GM23338 (cell line): ENCODE measurements around the gene CERK. TPM values are rescaled to one million over a fixed set of nuclear protein-coding genes. Genes with fewer than 3 reads are reported as not detected.

Experiments used
- ATAC-seq: fragments of 200-7000 bp; cut with Tn5 transposase; 3 replicates; pipeline ENCODE4 v1.9.1; 2020
- DNase-seq: peaks from one replicate; pipeline ENCODE4 v3.0.0-alpha.2; 2015; ENCODE audit warnings: low spot score
- H2AFZ ChIP-seq: fragments of 200-600 bp; sonication (generic); 2 replicates; pipeline ENCODE4 v1.8.0; 2016; ENCODE audit warnings: antibody characterized with exemption, mild to moderate bottlenecking, moderate library complexity
- H3F3A ChIP-seq: fragments of 200-600 bp; sonication (generic); replicated peaks from 2 replicates; pipeline ENCODE4 v1.8.0; 2017; ENCODE audit warnings: antibody characterized with exemption, mixed run types, low read depth
- H3K27ac ChIP-seq: fragments of 200-600 bp; sonication (generic); 2 replicates; pipeline ENCODE4 v1.6.1; 2016; ENCODE audit warnings: low read depth
- H3K27me3 ChIP-seq: fragments of 200-600 bp; sonication (generic); 2 replicates; pipeline ENCODE4 v1.8.0; 2016; ENCODE audit warnings: mild to moderate bottlenecking, mixed run types, moderate library complexity; ENCODE audit not compliant: insufficient read depth
- H3K36me3 ChIP-seq: fragments of 200-600 bp; sonication (generic); 2 replicates; pipeline ENCODE4 v1.8.0; 2016; ENCODE audit warnings: mild to moderate bottlenecking; ENCODE audit not compliant: insufficient read depth
- H3K4me1 ChIP-seq: fragments of 200-600 bp; sonication (generic); 2 replicates; pipeline ENCODE4 v1.8.0; 2016; ENCODE audit warnings: mild to moderate bottlenecking, moderate library complexity; ENCODE audit not compliant: insufficient read depth
- H3K4me2 ChIP-seq: fragments of 200-600 bp; sonication (generic); 2 replicates; pipeline ENCODE4 v1.7.1; 2017; ENCODE audit warnings: mixed run types
- H3K4me3 ChIP-seq: fragments of 200-600 bp; sonication (generic); 2 replicates; pipeline ENCODE4 v1.6.1; 2016; ENCODE audit warnings: mixed run types
- H3K79me2 ChIP-seq: fragments of 200-600 bp; sonication (generic); replicated peaks from 2 replicates; pipeline ENCODE4 v1.8.0; 2017; ENCODE audit warnings: mild to moderate bottlenecking; ENCODE audit not compliant: insufficient read depth
- H3K9me2 ChIP-seq: fragments of 200-600 bp; sonication (generic); 2 replicates; pipeline ENCODE4 v1.8.0; 2017; ENCODE audit not compliant: insufficient read depth
- H4K20me1 ChIP-seq: fragments of 200-600 bp; sonication (generic); replicated peaks from 2 replicates; pipeline ENCODE4 v1.8.0; 2017; ENCODE audit warnings: mild to moderate bottlenecking; ENCODE audit not compliant: insufficient read depth
- H3K27ac Mint-ChIP-seq: 2 replicates; pipeline ENCODE4 v1.8.0; 2020; ENCODE audit warnings: inconsistent platforms, mild to moderate bottlenecking, moderate library complexity, mixed read lengths
- H3K27me3 Mint-ChIP-seq: 3 replicates; pipeline ENCODE4 v1.8.0; 2022; ENCODE audit warnings: low read depth, mild to moderate bottlenecking, moderate library complexity, mixed read lengths, inconsistent platforms; ENCODE audit not compliant: insufficient read depth, poor library complexity
- H3K36me3 Mint-ChIP-seq: 3 replicates; pipeline ENCODE4 v1.8.0; 2021; ENCODE audit warnings: low read depth, mild to moderate bottlenecking, inconsistent platforms, moderate library complexity, mixed read lengths
- H3K4me1 Mint-ChIP-seq: 3 replicates; pipeline ENCODE4 v1.8.0; 2020; ENCODE audit warnings: mild to moderate bottlenecking, inconsistent platforms, mixed read lengths
- H3K4me3 Mint-ChIP-seq: 3 replicates; pipeline ENCODE4 v1.8.0; 2021; ENCODE audit warnings: moderate library complexity, mild to moderate bottlenecking, inconsistent platforms, mixed read lengths
- H3K9me3 Mint-ChIP-seq: 3 replicates; pipeline ENCODE4 v1.8.0; 2020; ENCODE audit warnings: moderate library complexity, mild to moderate bottlenecking, inconsistent platforms, mixed read lengths
- CREB1 ChIP-seq: fragments of 250-450 bp; sonication (Bioruptor Pico); IDR thresholded peaks from 2 replicates; pipeline ENCODE4 v1.5.0; 2020; ENCODE audit warnings: low read depth, mild to moderate bottlenecking, moderate library complexity
- EZH2 ChIP-seq: fragments of 200-600 bp; sonication (generic); IDR thresholded peaks from one replicate; pipeline ENCODE4 v1.8.0; 2017; ENCODE audit warnings: antibody characterized with exemption, mild to moderate bottlenecking, low read depth; ENCODE audit not compliant: unreplicated experiment
- EZH2phosphoT487 ChIP-seq: fragments of 200-600 bp; sonication (generic); IDR thresholded peaks from one replicate; pipeline ENCODE4 v1.8.1; 2018; ENCODE audit warnings: antibody characterized with exemption; ENCODE audit not compliant: unreplicated experiment
- JUNB ChIP-seq: IDR thresholded peaks from one replicate; pipeline ENCODE4 v1.6.1; 2016; ENCODE audit warnings: antibody characterized with exemption; ENCODE audit not compliant: unreplicated experiment
- NANOG ChIP-seq: IDR thresholded peaks from 2 replicates; pipeline ENCODE4 v1.6.1; 2016; ENCODE audit warnings: antibody characterized with exemption, borderline replicate concordance
- POLR2AphosphoS5 ChIP-seq: IDR thresholded peaks from 2 replicates; pipeline ENCODE4 v1.6.1; 2016; ENCODE audit warnings: antibody characterized with exemption, low read depth
- STAT1 ChIP-seq: IDR thresholded peaks from one replicate; pipeline ENCODE4 v1.6.1; 2016; ENCODE audit warnings: antibody characterized with exemption; ENCODE audit not compliant: unreplicated experiment
- ZNF114 ChIP-seq: fragments of 250-450 bp; sonication (Bioruptor Pico); IDR thresholded peaks from 2 replicates; pipeline ENCODE4 v1.5.0; 2020; ENCODE audit warnings: mild to moderate bottlenecking, moderate library complexity
- ZNF331 ChIP-seq: fragments of 250-450 bp; sonication (Bioruptor Pico); IDR thresholded peaks from 2 replicates; pipeline ENCODE4 v1.5.0; 2020; ENCODE audit warnings: low read depth, mild to moderate bottlenecking, moderate library complexity
- polyA plus RNA-seq: library from polyadenylated mRNA; unstranded; fragments of >200 nt; fragmentation: Nextera tagmentation; extraction: Ambion mirVana; gene quantifications from 2 replicates; pipeline ENCODE4 v1.2.1, GENCODE V29; 2016
- total RNA-seq: library from RNA; depleted of rRNA; stranded (reverse); fragments of >200 nt; shearing (Covaris generic); gene quantifications from 2 replicates; pipeline ENCODE4 v1.2.3, GENCODE V29; 2014
- TF ChIP-seq, protein P1 (sequence below), 2 experiments: fragments of 200-600 bp in 1 of 2; sonication (generic) in 1 of 2; conservative IDR thresholded peaks; 2 replicates each; pipeline versions ENCODE4 v1.5.1 to v1.6.1; 2016 to 2017; ENCODE audit warnings: antibody characterized with exemption in 2 of 2, low read depth in 2 of 2, mild to moderate bottlenecking in 2 of 2, moderate library complexity in 1 of 2
- TF ChIP-seq, protein P2 (sequence below): IDR thresholded peaks from one replicate; pipeline ENCODE4 v1.6.1; 2018; ENCODE audit warnings: antibody characterized with exemption; ENCODE audit not compliant: unreplicated experiment
- TF ChIP-seq, protein P3 (sequence below): fragments of 250-450 bp; sonication (Bioruptor Pico); IDR thresholded peaks from 2 replicates; pipeline ENCODE4 v1.5.0; 2020; ENCODE audit warnings: mild to moderate bottlenecking, moderate library complexity
- TF ChIP-seq, protein P4 (sequence below): IDR thresholded peaks from 2 replicates; pipeline ENCODE4 v1.6.1; 2016; ENCODE audit warnings: antibody characterized with exemption

CERK gene
- total and polyA plus RNA-seq, 2 experiments from 2014 or later: 12.7 to 62.9 TPM

DNA sequence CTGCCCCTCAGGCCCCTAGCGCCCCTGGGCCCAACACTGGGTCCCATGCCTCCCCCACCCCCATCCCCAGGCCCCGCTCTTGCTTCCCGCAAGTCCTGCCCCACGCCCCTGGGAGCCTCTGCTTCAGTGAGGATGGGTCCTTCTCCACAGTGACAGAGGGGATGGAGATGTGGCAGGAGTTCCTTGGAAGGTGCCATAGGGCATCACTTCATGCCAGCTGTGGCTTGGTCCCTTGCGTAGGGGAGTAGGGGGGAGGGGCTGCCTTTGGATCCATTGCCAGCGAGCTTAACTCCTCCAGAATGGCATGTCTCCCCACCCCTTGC is 14.9 kb upstream of the CERK start:
- Histone ChIP-seq H3K4me2 (no peak overlapping the region), H4K20me1 (no peaks in the 10 kb centered on the region), H3K36me3 (peaks cover 5% of the 10 kb centered on the region), H2AFZ (no peak overlapping the region), H3K79me2 (no peaks in the 10 kb centered on the region), H3K4me1 (no peaks in the 10 kb centered on the region), H3F3A (no peaks in the 10 kb centered on the region), H3K9me2 (no peaks in the 10 kb centered on the region), H3K4me3 (no peak overlapping the region), H3K27me3 (no peaks in the 10 kb centered on the region), H3K27ac (no peak overlapping the region)
- H3K4me3 Mint-ChIP-seq: no peak overlapping the region
- no peak for TF ChIP-seq EZH2phosphoT487
- no peak for TF ChIP-seq EZH2
- TF ChIP-seq, protein P1, sequence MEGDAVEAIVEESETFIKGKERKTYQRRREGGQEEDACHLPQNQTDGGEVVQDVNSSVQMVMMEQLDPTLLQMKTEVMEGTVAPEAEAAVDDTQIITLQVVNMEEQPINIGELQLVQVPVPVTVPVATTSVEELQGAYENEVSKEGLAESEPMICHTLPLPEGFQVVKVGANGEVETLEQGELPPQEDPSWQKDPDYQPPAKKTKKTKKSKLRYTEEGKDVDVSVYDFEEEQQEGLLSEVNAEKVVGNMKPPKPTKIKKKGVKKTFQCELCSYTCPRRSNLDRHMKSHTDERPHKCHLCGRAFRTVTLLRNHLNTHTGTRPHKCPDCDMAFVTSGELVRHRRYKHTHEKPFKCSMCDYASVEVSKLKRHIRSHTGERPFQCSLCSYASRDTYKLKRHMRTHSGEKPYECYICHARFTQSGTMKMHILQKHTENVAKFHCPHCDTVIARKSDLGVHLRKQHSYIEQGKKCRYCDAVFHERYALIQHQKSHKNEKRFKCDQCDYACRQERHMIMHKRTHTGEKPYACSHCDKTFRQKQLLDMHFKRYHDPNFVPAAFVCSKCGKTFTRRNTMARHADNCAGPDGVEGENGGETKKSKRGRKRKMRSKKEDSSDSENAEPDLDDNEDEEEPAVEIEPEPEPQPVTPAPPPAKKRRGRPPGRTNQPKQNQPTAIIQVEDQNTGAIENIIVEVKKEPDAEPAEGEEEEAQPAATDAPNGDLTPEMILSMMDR (conservative IDR thresholded peaks at IDR 0.05; ENCODE audit: low read depth in 2 of 2): no peak
- TF ChIP-seq STAT1: no peak
- TF ChIP-seq, protein P2, sequence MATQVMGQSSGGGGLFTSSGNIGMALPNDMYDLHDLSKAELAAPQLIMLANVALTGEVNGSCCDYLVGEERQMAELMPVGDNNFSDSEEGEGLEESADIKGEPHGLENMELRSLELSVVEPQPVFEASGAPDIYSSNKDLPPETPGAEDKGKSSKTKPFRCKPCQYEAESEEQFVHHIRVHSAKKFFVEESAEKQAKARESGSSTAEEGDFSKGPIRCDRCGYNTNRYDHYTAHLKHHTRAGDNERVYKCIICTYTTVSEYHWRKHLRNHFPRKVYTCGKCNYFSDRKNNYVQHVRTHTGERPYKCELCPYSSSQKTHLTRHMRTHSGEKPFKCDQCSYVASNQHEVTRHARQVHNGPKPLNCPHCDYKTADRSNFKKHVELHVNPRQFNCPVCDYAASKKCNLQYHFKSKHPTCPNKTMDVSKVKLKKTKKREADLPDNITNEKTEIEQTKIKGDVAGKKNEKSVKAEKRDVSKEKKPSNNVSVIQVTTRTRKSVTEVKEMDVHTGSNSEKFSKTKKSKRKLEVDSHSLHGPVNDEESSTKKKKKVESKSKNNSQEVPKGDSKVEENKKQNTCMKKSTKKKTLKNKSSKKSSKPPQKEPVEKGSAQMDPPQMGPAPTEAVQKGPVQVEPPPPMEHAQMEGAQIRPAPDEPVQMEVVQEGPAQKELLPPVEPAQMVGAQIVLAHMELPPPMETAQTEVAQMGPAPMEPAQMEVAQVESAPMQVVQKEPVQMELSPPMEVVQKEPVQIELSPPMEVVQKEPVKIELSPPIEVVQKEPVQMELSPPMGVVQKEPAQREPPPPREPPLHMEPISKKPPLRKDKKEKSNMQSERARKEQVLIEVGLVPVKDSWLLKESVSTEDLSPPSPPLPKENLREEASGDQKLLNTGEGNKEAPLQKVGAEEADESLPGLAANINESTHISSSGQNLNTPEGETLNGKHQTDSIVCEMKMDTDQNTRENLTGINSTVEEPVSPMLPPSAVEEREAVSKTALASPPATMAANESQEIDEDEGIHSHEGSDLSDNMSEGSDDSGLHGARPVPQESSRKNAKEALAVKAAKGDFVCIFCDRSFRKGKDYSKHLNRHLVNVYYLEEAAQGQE: no peak
- TF ChIP-seq NANOG: no peak
- no peak for TF ChIP-seq JUNB
- no peak for TF ChIP-seq POLR2AphosphoS5
- no peak for TF ChIP-seq CREB1
- TF ChIP-seq, protein P3, sequence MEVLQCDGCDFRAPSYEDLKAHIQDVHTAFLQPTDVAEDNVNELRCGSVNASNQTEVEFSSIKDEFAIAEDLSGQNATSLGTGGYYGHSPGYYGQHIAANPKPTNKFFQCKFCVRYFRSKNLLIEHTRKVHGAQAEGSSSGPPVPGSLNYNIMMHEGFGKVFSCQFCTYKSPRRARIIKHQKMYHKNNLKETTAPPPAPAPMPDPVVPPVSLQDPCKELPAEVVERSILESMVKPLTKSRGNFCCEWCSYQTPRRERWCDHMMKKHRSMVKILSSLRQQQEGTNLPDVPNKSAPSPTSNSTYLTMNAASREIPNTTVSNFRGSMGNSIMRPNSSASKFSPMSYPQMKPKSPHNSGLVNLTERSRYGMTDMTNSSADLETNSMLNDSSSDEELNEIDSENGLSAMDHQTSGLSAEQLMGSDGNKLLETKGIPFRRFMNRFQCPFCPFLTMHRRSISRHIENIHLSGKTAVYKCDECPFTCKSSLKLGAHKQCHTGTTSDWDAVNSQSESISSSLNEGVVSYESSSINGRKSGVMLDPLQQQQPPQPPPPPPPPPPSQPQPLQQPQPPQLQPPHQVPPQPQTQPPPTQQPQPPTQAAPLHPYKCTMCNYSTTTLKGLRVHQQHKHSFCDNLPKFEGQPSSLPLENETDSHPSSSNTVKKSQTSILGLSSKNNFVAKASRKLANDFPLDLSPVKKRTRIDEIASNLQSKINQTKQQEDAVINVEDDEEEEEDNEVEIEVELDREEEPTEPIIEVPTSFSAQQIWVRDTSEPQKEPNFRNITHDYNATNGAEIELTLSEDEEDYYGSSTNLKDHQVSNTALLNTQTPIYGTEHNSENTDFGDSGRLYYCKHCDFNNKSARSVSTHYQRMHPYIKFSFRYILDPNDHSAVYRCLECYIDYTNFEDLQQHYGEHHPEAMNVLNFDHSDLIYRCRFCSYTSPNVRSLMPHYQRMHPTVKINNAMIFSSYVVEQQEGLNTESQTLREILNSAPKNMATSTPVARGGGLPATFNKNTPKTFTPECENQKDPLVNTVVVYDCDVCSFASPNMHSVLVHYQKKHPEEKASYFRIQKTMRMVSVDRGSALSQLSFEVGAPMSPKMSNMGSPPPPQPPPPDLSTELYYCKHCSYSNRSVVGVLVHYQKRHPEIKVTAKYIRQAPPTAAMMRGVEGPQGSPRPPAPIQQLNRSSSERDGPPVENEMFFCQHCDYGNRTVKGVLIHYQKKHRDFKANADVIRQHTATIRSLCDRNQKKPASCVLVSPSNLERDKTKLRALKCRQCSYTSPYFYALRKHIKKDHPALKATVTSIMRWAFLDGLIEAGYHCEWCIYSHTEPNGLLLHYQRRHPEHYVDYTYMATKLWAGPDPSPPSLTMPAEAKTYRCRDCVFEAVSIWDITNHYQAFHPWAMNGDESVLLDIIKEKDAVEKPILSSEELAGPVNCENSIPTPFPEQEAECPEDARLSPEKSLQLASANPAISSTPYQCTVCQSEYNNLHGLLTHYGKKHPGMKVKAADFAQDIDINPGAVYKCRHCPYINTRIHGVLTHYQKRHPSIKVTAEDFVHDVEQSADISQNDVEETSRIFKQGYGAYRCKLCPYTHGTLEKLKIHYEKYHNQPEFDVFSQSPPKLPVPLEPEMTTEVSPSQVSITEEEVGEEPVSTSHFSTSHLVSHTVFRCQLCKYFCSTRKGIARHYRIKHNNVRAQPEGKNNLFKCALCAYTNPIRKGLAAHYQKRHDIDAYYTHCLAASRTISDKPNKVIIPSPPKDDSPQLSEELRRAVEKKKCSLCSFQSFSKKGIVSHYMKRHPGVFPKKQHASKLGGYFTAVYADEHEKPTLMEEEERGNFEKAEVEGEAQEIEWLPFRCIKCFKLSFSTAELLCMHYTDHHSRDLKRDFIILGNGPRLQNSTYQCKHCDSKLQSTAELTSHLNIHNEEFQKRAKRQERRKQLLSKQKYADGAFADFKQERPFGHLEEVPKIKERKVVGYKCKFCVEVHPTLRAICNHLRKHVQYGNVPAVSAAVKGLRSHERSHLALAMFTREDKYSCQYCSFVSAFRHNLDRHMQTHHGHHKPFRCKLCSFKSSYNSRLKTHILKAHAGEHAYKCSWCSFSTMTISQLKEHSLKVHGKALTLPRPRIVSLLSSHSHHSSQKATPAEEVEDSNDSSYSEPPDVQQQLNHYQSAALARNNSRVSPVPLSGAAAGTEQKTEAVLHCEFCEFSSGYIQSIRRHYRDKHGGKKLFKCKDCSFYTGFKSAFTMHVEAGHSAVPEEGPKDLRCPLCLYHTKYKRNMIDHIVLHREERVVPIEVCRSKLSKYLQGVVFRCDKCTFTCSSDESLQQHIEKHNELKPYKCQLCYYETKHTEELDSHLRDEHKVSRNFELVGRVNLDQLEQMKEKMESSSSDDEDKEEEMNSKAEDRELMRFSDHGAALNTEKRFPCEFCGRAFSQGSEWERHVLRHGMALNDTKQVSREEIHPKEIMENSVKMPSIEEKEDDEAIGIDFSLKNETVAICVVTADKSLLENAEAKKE (CRISPR knock-in tag): no peak
- no peak for TF ChIP-seq ZNF331 (CRISPR knock-in tag)
- TF ChIP-seq, protein P4, sequence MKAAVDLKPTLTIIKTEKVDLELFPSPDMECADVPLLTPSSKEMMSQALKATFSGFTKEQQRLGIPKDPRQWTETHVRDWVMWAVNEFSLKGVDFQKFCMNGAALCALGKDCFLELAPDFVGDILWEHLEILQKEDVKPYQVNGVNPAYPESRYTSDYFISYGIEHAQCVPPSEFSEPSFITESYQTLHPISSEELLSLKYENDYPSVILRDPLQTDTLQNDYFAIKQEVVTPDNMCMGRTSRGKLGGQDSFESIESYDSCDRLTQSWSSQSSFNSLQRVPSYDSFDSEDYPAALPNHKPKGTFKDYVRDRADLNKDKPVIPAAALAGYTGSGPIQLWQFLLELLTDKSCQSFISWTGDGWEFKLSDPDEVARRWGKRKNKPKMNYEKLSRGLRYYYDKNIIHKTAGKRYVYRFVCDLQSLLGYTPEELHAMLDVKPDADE: no peak
- TF ChIP-seq ZNF114 (CRISPR knock-in tag): no peak
- H3K27ac Mint-ChIP-seq: no peak overlapping the region
- H3K27me3 Mint-ChIP-seq: peaks cover 12% of the 10 kb centered on the region
- no peaks in the 10 kb centered on the region; the same call in 2 of the 3 replicates for H3K4me1 Mint-ChIP-seq
- peaks cover 40% of the 10 kb centered on the region for H3K9me3 Mint-ChIP-seq
- DNase-seq: no peak
- peaks cover 29% of the 10 kb centered on the region for H3K36me3 Mint-ChIP-seq
- ATAC-seq: no peak
